CD14-positive monocyte (primary cell): ENCODE results near the gene CDC45. TPM values are rescaled to one million over a fixed set of nuclear protein-coding genes. Genes with fewer than 3 reads are reported as not detected.

Source experiments
- DNase-seq, 3 donors: peaks; one replicate each; pipeline ENCODE4 v3.0.0-alpha.2; 2011 to 2022
- H2AFZ ChIP-seq: 2 replicates; pipeline ENCODE4 v1.6.0; 2012; ENCODE audit warnings: mild to moderate bottlenecking, low read depth, low read length, inconsistent platforms; ENCODE audit not compliant: insufficient read depth, poor library complexity, severe bottlenecking
- H3K27ac ChIP-seq, 2 donors: 1 replicate in 1 of 2; 2 replicates in 1 of 2; pipeline ENCODE4 v1.5.1; 2012 to 2013; ENCODE audit warnings: low read length in 2 of 2, control low read depth in 1 of 2, inconsistent platforms in 1 of 2, low read depth in 1 of 2, mild to moderate bottlenecking in 1 of 2
- H3K27me3 ChIP-seq, 2 donors: one replicate each; pipeline versions ENCODE4 v1.6.0 to v1.6.1; 2011 to 2013; ENCODE audit warnings: low read length in 2 of 2; ENCODE audit not compliant: control insufficient read depth in 2 of 2, insufficient read depth in 2 of 2
- H3K36me3 ChIP-seq, 2 donors: replicated peaks in 1 of 2; 1 replicate in 1 of 2; 2 replicates in 1 of 2; pipeline versions ENCODE4 v1.5.1 to v1.6.1; 2012 to 2013; ENCODE audit warnings: low read length in 2 of 2, control low read depth in 1 of 2, inconsistent platforms in 1 of 2, mild to moderate bottlenecking in 1 of 2; ENCODE audit not compliant: insufficient read depth in 2 of 2, control insufficient read depth in 1 of 2
- H3K4me1 ChIP-seq, 2 donors: 1 replicate in 1 of 2; 2 replicates in 1 of 2; pipeline versions ENCODE4 v1.5.1 to v1.6.1; 2012 to 2013; ENCODE audit warnings: low read length in 2 of 2, control low read depth in 1 of 2, inconsistent platforms in 1 of 2, mild to moderate bottlenecking in 1 of 2, moderate library complexity in 1 of 2; ENCODE audit not compliant: insufficient read depth in 2 of 2, control insufficient read depth in 1 of 2
- H3K4me2 ChIP-seq: replicated peaks from 2 replicates; pipeline ENCODE3; 2012; ENCODE audit warnings: low read length, moderate library complexity, mild to moderate bottlenecking; ENCODE audit not compliant: poor library complexity, severe bottlenecking; ENCODE audit errors: extremely low read depth
- H3K4me3 ChIP-seq, 3 experiments: fragments of 200-600 bp in 1 of 3; sonication (generic) in 1 of 3; replicated peaks in 1 of 3; 1 replicate in 2 of 3; 2 replicates in 1 of 3; pipeline ENCODE4 v1.5.1; 2011 to 2013; ENCODE audit warnings: low read length in 3 of 3, mild to moderate bottlenecking in 3 of 3, control low read depth in 2 of 3, low read depth in 2 of 3, inconsistent platforms in 1 of 3, moderate library complexity in 1 of 3
- H3K79me2 ChIP-seq: 2 replicates; pipeline ENCODE4 v1.6.0; 2012; ENCODE audit warnings: mild to moderate bottlenecking, control low read depth, inconsistent platforms, low read length, moderate library complexity; ENCODE audit not compliant: insufficient read depth
- H3K9ac ChIP-seq: 2 replicates; pipeline ENCODE4 v1.6.0; 2017; ENCODE audit warnings: low read length, mild to moderate bottlenecking; ENCODE audit not compliant: insufficient read depth, poor library complexity, severe bottlenecking
- H3K9me3 ChIP-seq, 2 donors: replicated peaks in 1 of 2; 1 replicate in 1 of 2; 2 replicates in 1 of 2; pipeline versions ENCODE4 v1.5.1 to v1.6.1; 2012 to 2013; ENCODE audit warnings: low read length in 2 of 2, control low read depth in 1 of 2; ENCODE audit not compliant: control insufficient read depth in 1 of 2, insufficient read depth in 1 of 2
- H4K20me1 ChIP-seq: 2 replicates; pipeline ENCODE4 v1.6.0; 2012; ENCODE audit warnings: mild to moderate bottlenecking, low read length, control low read depth, moderate library complexity; ENCODE audit not compliant: insufficient read depth
- H3K27ac Mint-ChIP-seq, 7 donors: one replicate each; pipeline ENCODE4 v1.8.0; 2020; ENCODE audit warnings: mild to moderate bottlenecking in 7 of 7, mixed read lengths in 7 of 7, moderate library complexity in 6 of 7, inconsistent platforms in 2 of 7
- H3K27me3 Mint-ChIP-seq, 3 donors: one replicate each; pipeline ENCODE4 v1.8.0; 2021 to 2022; ENCODE audit warnings: low read depth in 3 of 3, mild to moderate bottlenecking in 3 of 3, mixed read lengths in 3 of 3, moderate library complexity in 3 of 3, inconsistent platforms in 1 of 3
- H3K36me3 Mint-ChIP-seq, 2 donors: one replicate each; pipeline ENCODE4 v1.8.0; 2020; ENCODE audit warnings: mixed read lengths in 2 of 2, inconsistent platforms in 1 of 2, mild to moderate bottlenecking in 1 of 2
- H3K4me1 Mint-ChIP-seq: one replicate; pipeline ENCODE4 v1.8.0; 2020; ENCODE audit warnings: mild to moderate bottlenecking, mixed read lengths
- H3K4me3 Mint-ChIP-seq, 2 donors: one replicate each; pipeline ENCODE4 v1.8.0; 2020; ENCODE audit warnings: mild to moderate bottlenecking in 2 of 2, mixed read lengths in 2 of 2, moderate library complexity in 1 of 2
- H3K9me3 Mint-ChIP-seq, 7 donors: one replicate each; pipeline ENCODE4 v1.8.0; 2020 to 2022; ENCODE audit warnings: mixed read lengths in 7 of 7, mild to moderate bottlenecking in 6 of 7, moderate library complexity in 6 of 7, inconsistent platforms in 2 of 7
- CTCF ChIP-seq: fragments of 200-600 bp; IDR thresholded peaks from one replicate; pipeline ENCODE4 v1.8.0; 2022; ENCODE audit warnings: antibody characterized with exemption, mild to moderate bottlenecking
- WGBS: methylation state at CpG from one replicate; pipeline ENCODE4 v1.1.5; 2013; ENCODE audit warnings: missing lambda C conversion rate; ENCODE audit not compliant: insufficient coverage; 5-methylcytosine and 5-hydroxymethylcytosine counted together
- intact Hi-C, 2 donors: fragments of 100-400 bp; cut with micrococcal nuclease; formaldehyde crosslinking; loops; one replicate each; pipeline versions ENCODE4 v1.15.0 to v1.15.1; 2023
- polyA plus RNA-seq, 3 donors: library from polyadenylated mRNA; depleted of rRNA in 1 of 3; unstranded in 2 of 3; stranded (reverse) in 1 of 3; fragments of 300-500 nt in 2 of 3; fragments of >200 nt in 1 of 3; fragmentation: Illumina TruSeq in 2 of 3; gene quantifications; 1 replicate in 2 of 3; 2 replicates in 1 of 3; pipeline ENCODE4 v1.2.3, GENCODE V29; 2012 to 2021

Gene CDC45
- polyA plus RNA-seq, 3 donors = 0.04 TPM; not detected in 2

GRCh38 chr22:19510919-19511341, 31.2 kb downstream of the CDC45 start:
- Histone ChIP-seq H3K9me3 (no peaks in the 10 kb centered on the region), H3K27me3 (no peaks in the 10 kb centered on the region), H3K4me3 (no peak overlapping the region), H3K36me3 (peaks cover 5 to 78% of the 10 kb centered on the region in 2 donors), H3K9ac (no peak overlapping the region), H4K20me1 (no peaks in the 10 kb centered on the region), H3K4me2 (no peak overlapping the region), H3K4me1 (no peaks in the 10 kb centered on the region), H3K79me2 (no peaks in the 10 kb centered on the region), H2AFZ (no peak overlapping the region), H3K27ac (no peak overlapping the region)
- no peak for TF ChIP-seq CTCF
- Mint-ChIP-seq H3K4me3 (no peak overlapping the region), H3K4me1 (no peaks in the 10 kb centered on the region), H3K9me3 (peaks cover 0 to 4% (median 0%) of the 10 kb centered on the region in 7 donors), H3K27ac (no peak overlapping the region), H3K36me3 (peaks cover 53 to 75% of the 10 kb centered on the region in 2 donors), H3K27me3 (no peaks in the 10 kb centered on the region)
- no CpG with 5 or more reads among the region's 2 CpGs for WGBS
- DNase-seq = no peak
- intact Hi-C loops = no loop called here

GRCh38 chr22:19513823-19514222, 34.1 kb downstream of the CDC45 start:
- no peak for DNase-seq
- WGBS = 100% methylated on average over 1 of the region's 2 CpGs
- Histone ChIP-seq H3K9ac (no peak overlapping the region), H3K4me1 (no peaks in the 10 kb centered on the region), H3K79me2 (no peaks in the 10 kb centered on the region), H3K9me3 (no peaks in the 10 kb centered on the region), H4K20me1 (no peaks in the 10 kb centered on the region), H3K27me3 (no peaks in the 10 kb centered on the region), H3K4me2 (no peak overlapping the region), H3K4me3 (no peak overlapping the region), H3K27ac (no peak overlapping the region), H3K36me3 (peaks cover 5 to 65% of the 10 kb centered on the region in 2 donors), H2AFZ (no peak overlapping the region)
- H3K27me3 Mint-ChIP-seq = peaks cover 0 to 2% (median 0%) of the 10 kb centered on the region in 3 donors
- no peak overlapping the region for H3K27ac Mint-ChIP-seq
- H3K9me3 Mint-ChIP-seq = peaks cover 0 to 4% (median 0%) of the 10 kb centered on the region in 7 donors
- no peak overlapping the region for H3K4me3 Mint-ChIP-seq
- no peaks in the 10 kb centered on the region for H3K4me1 Mint-ChIP-seq
- H3K36me3 Mint-ChIP-seq = peaks cover 53 to 77% of the 10 kb centered on the region in 2 donors
- intact Hi-C loops = no loop called here
- TF ChIP-seq CTCF = no peak
